GM10248 (cell line): Measurements from ENCODE around the gene ETFBKMT.

Experiments used
- CTCF ChIA-PET: fragments of 300-600 bp; sonication (Branson Sonifier 250); formaldehyde crosslinking; extraction: SDS; loops from one replicate; lab custom pipeline; 2021; ENCODE audit warnings: antibody characterized with exemption; lab: Yijun Ruan, JAX
- POLR2A ChIA-PET: fragments of 350-650 bp; sonication (Branson Sonifier 250); formaldehyde crosslinking; extraction: SDS; loops from one replicate; lab custom pipeline; 2020; ENCODE audit warnings: antibody characterized with exemption; lab: Yijun Ruan, JAX
- DNase-seq: peaks from one replicate; pipeline ENCODE4 v3.0.0; 2012; ENCODE audit errors: extremely low spot score
- CTCF ChIP-seq: IDR thresholded peaks from 2 replicates; pipeline ENCODE4 v1.5.1; 2012; ENCODE audit warnings: mild to moderate bottlenecking, low read depth; ENCODE audit errors: extremely low read depth, missing control alignments, control extremely low read depth

Gene ETFBKMT

DNA sequence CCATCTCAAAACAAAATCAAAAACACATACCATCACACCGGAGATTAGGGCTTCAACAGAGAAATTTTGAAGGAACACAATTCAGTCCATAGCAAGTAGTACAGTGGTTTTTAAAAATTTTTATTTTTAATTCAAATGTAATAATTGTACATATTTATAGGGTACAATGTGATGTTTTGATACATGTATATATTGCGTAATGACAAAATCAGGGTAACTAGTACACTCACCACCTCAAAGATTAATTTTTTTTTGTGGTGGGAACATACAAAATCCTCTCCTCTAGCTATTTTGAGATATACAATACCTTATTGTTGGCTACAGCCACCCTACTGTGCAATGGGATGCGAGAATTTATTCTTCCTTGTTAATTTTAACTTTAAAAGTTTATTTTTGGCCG is 26.0 kb upstream of the ETFBKMT start:
- DNase-seq = no peak
- ChIA-PET CTCF (interaction anchor here (4.6 kb wide), 1 partner anchor 230 kb away, joined by 25 read pairs; no protein-coding TSS in a partner anchor), POLR2A (no interaction called here)
- TF ChIP-seq CTCF = no peak

DNA sequence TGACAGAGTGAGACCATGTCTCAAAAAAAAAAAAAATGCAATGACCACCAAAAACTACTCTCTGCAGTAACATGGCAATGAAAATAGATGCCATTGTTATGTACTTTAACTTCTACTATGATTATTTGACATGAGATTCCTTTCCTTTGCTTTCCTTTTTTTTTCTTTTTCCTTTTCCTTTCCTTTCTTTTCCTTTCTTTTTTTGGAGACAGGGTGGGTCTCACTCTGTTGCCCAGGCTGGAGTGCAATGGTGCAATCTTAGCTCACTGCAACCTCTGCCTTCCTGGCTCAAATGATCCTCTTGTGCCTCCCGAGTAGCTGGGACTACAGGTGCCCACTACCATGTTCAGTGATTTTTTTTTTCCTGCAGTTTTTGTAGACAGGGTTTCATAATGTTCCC is 24.9 kb upstream of the ETFBKMT start:
- ChIA-PET CTCF (interaction anchor here (2.9 kb wide), 1 partner anchor 230 kb away, joined by 30 read pairs; no protein-coding TSS in a partner anchor), POLR2A (no interaction called here)
- DNase-seq = no peak
- TF ChIP-seq CTCF = no peak

GRCh38 chr12:31641509-31642090 is 17.9 kb upstream of the ETFBKMT start:
- DNase-seq = no peak
- ChIA-PET CTCF (no interaction called here), POLR2A (no interaction called here)
- TF ChIP-seq CTCF = no peak

- DNase-seq = no peak
- no peak for TF ChIP-seq CTCF
- ChIA-PET CTCF (interaction anchor here (1.2 kb wide), 1 partner anchor 9 kb away, joined by 5 read pairs; no protein-coding TSS in a partner anchor), POLR2A (no interaction called here)
Measured at GRCh38 chr12:31644536-31644935, 15.0 kb upstream of the ETFBKMT start.

DNA sequence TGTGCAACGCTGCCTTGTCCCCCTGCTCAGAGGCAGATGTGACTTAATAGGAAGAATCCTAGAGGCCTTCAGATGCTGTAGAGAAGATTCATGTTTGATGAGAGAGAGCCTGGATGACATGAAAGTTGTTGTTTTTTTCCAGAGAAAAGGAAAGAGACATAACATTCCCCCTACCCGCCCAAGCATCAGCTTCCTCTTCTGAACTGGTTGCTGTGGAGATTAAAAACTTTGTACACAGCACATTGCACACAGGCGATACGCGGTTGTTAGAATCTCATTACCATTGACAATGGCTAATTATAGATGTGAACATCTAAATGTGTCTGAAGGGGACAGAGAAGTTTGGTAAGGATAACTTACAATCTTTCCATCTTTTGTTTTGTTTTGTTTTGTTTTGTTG is 13.6 kb upstream of the ETFBKMT start:
- TF ChIP-seq CTCF = no peak
- POLR2A ChIA-PET = no interaction called here
- no peak for DNase-seq
- CTCF ChIA-PET = interaction anchor here (1.3 to 3.0 kb wide), 4 partner anchors 8 to 666 kb away, joined by 3 to 14 read pairs (median 4); no protein-coding TSS in a partner anchor

DNA sequence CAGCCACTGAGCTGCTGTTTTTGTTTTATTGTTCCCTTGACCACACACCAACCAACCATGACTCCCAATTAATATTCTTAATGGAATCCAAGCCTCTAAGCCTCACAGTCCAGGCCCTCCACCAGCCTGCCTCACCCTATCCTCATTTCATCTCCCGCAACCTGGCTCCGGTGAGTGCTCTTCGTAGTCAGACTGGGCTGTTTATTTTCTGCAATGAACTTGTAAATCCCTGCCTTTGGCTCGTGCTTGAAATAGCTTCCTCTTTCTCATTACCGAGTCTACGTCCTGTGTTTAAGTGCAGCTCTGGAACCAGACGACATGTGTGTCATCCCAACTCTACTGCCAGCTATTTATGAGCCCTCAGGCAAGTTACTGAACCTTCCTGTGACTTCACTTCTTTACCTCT is 12.4 kb upstream of the ETFBKMT start:
- TF ChIP-seq CTCF = no peak
- CTCF ChIA-PET = interaction anchor here (1.3 to 3.0 kb wide), 3 partner anchors 9 to 244 kb away, joined by 3 to 14 read pairs (median 5); no protein-coding TSS in a partner anchor
- POLR2A ChIA-PET = interaction anchor here (0.7 kb wide), 1 partner anchor 1107 kb away, joined by 3 read pairs; no protein-coding TSS in a partner anchor
- no peak for DNase-seq
